ENCODE measurements around the gene PSMD14. TPM values are rescaled to one million over a fixed set of nuclear protein-coding genes. Genes with fewer than 3 reads are reported as not detected.

PSMD14 gene
- total RNA-seq, 1 donor from 2014 or later = 109 TPM

DNA sequence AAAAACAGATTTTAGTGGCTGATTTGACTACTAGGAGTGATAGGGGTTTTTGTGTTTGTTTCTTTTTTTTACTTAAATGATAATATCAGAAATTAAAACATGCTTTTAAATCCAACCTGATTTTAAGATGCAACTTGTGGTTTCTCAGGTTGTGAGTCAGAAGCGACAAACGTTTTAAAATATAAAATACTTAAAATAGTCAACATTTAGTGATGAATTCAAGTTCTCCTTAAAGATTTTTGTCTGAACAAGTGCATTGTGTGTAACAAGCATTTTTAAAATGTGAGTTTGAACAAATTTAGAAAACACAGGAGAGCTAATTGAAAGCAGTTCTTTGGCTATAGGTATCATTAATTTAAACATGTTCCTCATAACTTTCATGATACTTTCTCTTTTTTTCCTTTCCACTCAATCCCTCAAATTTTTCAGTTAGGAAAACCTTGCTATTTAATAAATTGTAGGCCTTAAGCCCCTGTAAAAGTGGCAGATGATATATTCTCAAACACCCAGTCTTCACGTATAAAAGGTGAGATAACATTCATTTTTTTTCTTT, 111.5 kb downstream of the PSMD14 start:
- Histone ChIP-seq H3K27me3 (ENCODE audit: control insufficient read depth, insufficient read depth, low read length) (peaks cover 88% of the 10 kb centered on the region), H3K4me3 (ENCODE audit: low read depth, low read length) (no peak overlapping the region), H3K36me3 (ENCODE audit: control insufficient read depth, insufficient read depth, low read length) (no peaks in the 10 kb centered on the region)
- DNase-seq (ENCODE audit: low read depth) = no peak
- TF ChIP-seq, protein P1, sequence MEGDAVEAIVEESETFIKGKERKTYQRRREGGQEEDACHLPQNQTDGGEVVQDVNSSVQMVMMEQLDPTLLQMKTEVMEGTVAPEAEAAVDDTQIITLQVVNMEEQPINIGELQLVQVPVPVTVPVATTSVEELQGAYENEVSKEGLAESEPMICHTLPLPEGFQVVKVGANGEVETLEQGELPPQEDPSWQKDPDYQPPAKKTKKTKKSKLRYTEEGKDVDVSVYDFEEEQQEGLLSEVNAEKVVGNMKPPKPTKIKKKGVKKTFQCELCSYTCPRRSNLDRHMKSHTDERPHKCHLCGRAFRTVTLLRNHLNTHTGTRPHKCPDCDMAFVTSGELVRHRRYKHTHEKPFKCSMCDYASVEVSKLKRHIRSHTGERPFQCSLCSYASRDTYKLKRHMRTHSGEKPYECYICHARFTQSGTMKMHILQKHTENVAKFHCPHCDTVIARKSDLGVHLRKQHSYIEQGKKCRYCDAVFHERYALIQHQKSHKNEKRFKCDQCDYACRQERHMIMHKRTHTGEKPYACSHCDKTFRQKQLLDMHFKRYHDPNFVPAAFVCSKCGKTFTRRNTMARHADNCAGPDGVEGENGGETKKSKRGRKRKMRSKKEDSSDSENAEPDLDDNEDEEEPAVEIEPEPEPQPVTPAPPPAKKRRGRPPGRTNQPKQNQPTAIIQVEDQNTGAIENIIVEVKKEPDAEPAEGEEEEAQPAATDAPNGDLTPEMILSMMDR (IDR thresholded peaks at IDR 0.05; ENCODE audit: insufficient read depth, low read length, poor library complexity, severe bottlenecking) = no peak

GRCh38 chr2:161420406-161421074, 112.3 kb downstream of the PSMD14 start:
- no peaks in the 10 kb centered on the region for H3K36me3 ChIP-seq (ENCODE audit: control insufficient read depth, insufficient read depth, low read length)
- no peak for DNase-seq (ENCODE audit: low read depth)
- H3K27me3 ChIP-seq (ENCODE audit: control insufficient read depth, insufficient read depth, low read length) = peaks cover 83% of the 10 kb centered on the region
- TF ChIP-seq, protein P1 (IDR thresholded peaks at IDR 0.05; ENCODE audit: insufficient read depth, low read length, poor library complexity, severe bottlenecking) = no peak
- no peak overlapping the region for H3K4me3 ChIP-seq (ENCODE audit: low read depth, low read length)

DNA sequence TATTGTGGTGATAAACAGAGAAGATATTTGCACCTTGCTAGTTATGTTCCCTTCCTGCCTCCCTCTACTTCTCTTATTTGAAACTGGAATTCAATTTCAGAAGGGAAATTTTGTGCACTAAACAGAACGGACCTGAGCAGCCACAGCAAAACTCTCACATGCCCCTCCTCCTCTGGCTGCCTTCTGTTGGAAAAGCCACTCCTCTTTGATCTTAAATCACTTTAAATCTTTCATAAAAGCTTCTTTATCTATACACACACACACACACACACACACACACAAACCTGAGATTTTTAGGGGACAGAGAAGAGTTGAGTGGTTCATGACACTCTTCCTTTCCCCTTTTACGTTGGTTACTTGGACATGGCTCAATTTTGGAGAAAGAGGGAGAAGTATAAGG, 113.5 kb downstream of the PSMD14 start:
- TF ChIP-seq, protein P1 (IDR thresholded peaks at IDR 0.05; ENCODE audit: insufficient read depth, low read length, poor library complexity, severe bottlenecking) = no peak
- Histone ChIP-seq H3K27me3 (ENCODE audit: control insufficient read depth, insufficient read depth, low read length) (peaks cover 82% of the 10 kb centered on the region), H3K4me3 (ENCODE audit: low read depth, low read length) (no peak overlapping the region), H3K36me3 (ENCODE audit: control insufficient read depth, insufficient read depth, low read length) (no peaks in the 10 kb centered on the region)
- DNase-seq (ENCODE audit: low read depth) = no peak

DNA sequence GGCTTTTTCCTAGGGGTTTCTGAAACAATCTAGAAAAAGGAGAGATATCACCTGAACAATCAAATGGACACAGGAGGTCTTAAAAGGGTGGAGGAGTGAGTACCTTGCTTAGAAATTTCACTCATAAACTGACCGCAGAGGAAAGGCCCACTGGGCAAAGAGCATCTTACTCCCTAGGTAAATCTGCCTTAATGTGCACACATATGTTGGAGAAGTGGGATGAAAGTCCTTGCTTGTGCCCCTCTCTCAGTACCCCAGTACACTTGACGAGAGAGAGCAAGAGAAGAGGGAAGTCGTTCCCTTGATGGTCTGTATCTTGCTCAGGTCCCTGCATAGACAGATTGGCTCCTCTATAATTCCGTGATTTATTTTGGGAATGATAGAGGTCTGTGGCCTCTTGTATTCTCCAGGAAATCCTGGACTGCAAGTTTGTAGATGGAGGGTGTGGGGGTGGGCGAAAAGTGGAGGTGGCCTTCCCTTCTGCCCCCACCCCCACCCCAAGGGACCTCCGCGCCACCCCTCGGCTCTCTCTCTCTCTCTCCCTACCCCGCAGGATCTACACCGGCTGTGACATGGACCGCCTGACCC, 114.7 kb downstream of the PSMD14 start:
- peaks cover 81% of the 10 kb centered on the region for H3K27me3 ChIP-seq (ENCODE audit: control insufficient read depth, insufficient read depth, low read length)
- TF ChIP-seq, protein P1 (IDR thresholded peaks at IDR 0.05; ENCODE audit: insufficient read depth, low read length, poor library complexity, severe bottlenecking) = no peak
- no peak for DNase-seq (ENCODE audit: low read depth)
- H3K36me3 ChIP-seq (ENCODE audit: control insufficient read depth, insufficient read depth, low read length) = no peaks in the 10 kb centered on the region
- no peak overlapping the region for H3K4me3 ChIP-seq (ENCODE audit: low read depth, low read length)

DNA sequence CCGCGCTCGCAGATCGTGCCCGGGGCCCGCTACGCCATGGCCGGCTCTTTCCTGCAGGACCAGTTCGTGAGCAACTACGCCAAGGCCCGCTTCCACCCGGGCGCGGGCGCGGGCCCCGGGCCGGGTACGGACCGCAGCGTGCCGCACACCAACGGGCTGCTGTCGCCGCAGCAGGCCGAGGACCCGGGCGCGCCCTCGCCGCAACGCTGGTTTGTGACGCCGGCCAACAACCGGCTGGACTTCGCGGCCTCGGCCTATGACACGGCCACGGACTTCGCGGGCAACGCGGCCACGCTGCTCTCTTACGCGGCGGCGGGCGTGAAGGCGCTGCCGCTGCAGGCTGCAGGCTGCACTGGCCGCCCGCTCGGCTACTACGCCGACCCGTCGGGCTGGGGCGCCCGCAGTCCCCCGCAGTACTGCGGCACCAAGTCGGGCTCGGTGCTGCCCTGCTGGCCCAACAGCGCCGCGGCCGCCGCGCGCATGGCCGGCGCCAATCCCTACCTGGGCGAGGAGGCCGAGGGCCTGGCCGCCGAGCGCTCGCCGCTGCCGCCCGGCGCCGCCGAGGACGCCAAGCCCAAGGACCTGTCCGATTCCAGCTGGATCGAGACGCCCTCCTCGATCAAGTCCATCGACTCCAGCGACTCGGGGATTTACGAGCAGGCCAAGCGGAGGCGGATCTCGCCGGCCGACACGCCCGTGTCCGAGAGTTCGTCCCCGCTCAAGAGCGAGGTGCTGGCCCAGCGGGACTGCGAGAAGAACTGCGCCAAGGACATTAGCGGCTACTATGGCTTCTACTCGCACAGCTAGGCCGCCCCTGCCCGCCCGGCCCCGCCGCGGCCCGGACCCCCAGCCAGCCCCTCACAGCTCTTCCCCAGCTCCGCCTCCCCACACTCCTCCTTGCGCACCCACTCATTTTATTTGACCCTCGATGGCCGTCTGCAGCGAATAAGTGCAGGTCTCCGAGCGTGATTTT, 115.5 kb downstream of the PSMD14 start:
- no peak overlapping the region for H3K4me3 ChIP-seq (ENCODE audit: low read depth, low read length)
- TF ChIP-seq, protein P1 (IDR thresholded peaks at IDR 0.05; ENCODE audit: insufficient read depth, low read length, poor library complexity, severe bottlenecking) = no peak
- no peak for DNase-seq (ENCODE audit: low read depth)
- H3K27me3 ChIP-seq (ENCODE audit: control insufficient read depth, insufficient read depth, low read length) = peaks cover 81% of the 10 kb centered on the region
- H3K36me3 ChIP-seq (ENCODE audit: control insufficient read depth, insufficient read depth, low read length) = no peaks in the 10 kb centered on the region

Measured in kidney epithelial cell (primary cell).